Lower lobe of right lung (tissue), 2 donors: Measurements from ENCODE around the gene FAM149A. TPM values are rescaled to one million over a fixed set of nuclear protein-coding genes. Genes with fewer than 3 reads are reported as not detected.
A peak's percentile ranks its signal among the peaks of the same experiment; 100 is the strongest.

ENCODE experiments used
- ATAC-seq, 2 donors: fragments of 200-7000 bp; cut with Tn5 transposase; one replicate each; pipeline ENCODE4 v1.9.1; 2020 to 2022; ENCODE audit warnings: mild to moderate bottlenecking in 2 of 2, moderate library complexity in 2 of 2
- DNase-seq: peaks from one replicate; pipeline ENCODE4 v3.0.0-alpha.2; 2020
- H3K27ac ChIP-seq: fragments of 200-600 bp; one replicate; pipeline ENCODE4 v1.8.0; 2022
- H3K27me3 ChIP-seq: fragments of 200-600 bp; one replicate; pipeline ENCODE4 v1.8.0; 2022; ENCODE audit warnings: low read depth
- H3K36me3 ChIP-seq: fragments of 200-600 bp; one replicate; pipeline ENCODE4 v1.8.0; 2022; ENCODE audit warnings: mild to moderate bottlenecking
- H3K4me1 ChIP-seq: fragments of 200-600 bp; one replicate; pipeline ENCODE4 v1.8.0; 2022
- H3K4me3 ChIP-seq: fragments of 200-600 bp; one replicate; pipeline ENCODE4 v1.8.0; 2022; ENCODE audit warnings: mild to moderate bottlenecking
- H3K9me3 ChIP-seq: fragments of 200-600 bp; one replicate; pipeline ENCODE4 v1.8.0; 2022
- CTCF ChIP-seq: fragments of 200-600 bp; IDR thresholded peaks from one replicate; pipeline ENCODE4 v1.8.0; 2022; ENCODE audit warnings: antibody characterized with exemption, mild to moderate bottlenecking
- intact Hi-C: fragments of 100-400 bp; cut with DNase I; formaldehyde crosslinking; loops from one replicate; pipeline ENCODE4 v1.11.0; 2022
- total RNA-seq: library from RNA; stranded (reverse); fragmentation: NEBNext Ultra II Directional; extraction: Animal tissue kit (Norgen Biotek cat#: 25700); gene quantifications from one replicate; pipeline ENCODE4 v1.2.1, GENCODE V29; 2021
- donor health status: DM: no; HTN: yes; CAD: no; lungs with severe emphysema.

Gene FAM149A
- total RNA-seq, 1 donor from 2014 or later, result 13.3 TPM

DNA sequence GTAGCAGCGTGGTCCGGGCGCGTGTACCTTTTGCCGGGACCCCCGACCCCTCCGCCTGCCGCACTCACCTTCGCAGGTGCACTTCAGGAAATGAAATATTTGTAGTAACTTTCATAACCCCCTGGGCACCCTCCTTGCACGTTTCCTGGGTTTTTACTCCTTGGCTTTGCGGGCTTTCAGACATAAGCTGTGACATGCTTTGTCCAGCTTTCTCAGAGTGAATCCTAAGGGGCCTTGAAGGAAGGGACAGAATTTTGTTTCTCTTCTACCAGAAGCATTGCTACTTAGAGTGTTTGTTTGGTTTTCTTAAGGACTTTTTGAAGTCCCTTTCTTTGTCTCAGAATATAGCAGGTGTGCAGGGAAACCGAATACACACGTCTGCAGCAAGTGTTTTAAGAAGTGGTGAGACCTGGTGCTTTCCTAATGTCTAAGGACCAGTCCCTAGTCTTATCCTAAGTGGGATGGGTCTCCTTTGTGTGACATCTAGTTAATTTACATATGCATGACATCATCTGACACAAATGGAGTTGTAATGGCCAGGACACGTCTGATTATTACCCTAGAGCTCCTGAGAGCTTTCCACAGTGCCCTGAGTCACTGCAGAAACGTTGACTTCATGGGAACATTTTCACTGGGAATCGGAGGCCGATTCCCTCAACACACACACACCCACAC, 1.3 kb downstream of the FAM149A start:
- no peaks in the 10 kb centered on the region for H3K36me3 ChIP-seq
- intact Hi-C loops, result no loop called here
- H3K4me3 ChIP-seq, result peak overlapping the region; percentile 62
- TF ChIP-seq CTCF, result no peak
- H3K9me3 ChIP-seq, result no peaks in the 10 kb centered on the region
- H3K27ac ChIP-seq, result peak overlapping the region; percentile 73
- peak; percentile 27 to 69 for ATAC-seq
- peaks cover 16% of the 10 kb centered on the region for H3K27me3 ChIP-seq
- DNase-seq, result no peak
- H3K4me1 ChIP-seq, result peaks cover 11% of the 10 kb centered on the region

- ATAC-seq, result no peak
- H3K4me3 ChIP-seq, result no peak overlapping the region
- H3K27me3 ChIP-seq, result peaks cover 16% of the 10 kb centered on the region
- H3K36me3 ChIP-seq, result no peaks in the 10 kb centered on the region
- TF ChIP-seq CTCF, result no peak
- no peaks in the 10 kb centered on the region for H3K9me3 ChIP-seq
- intact Hi-C loops, result no loop called here
- H3K4me1 ChIP-seq, result peaks cover 11% of the 10 kb centered on the region
- DNase-seq, result no peak
- no peak overlapping the region for H3K27ac ChIP-seq
Measured at GRCh38 chr4:186107947-186108346, 3.4 kb downstream of the FAM149A start.

- Histone ChIP-seq H3K4me3 (no peak overlapping the region), H3K4me1 (peaks cover 11% of the 10 kb centered on the region), H3K9me3 (no peaks in the 10 kb centered on the region), H3K27ac (no peak overlapping the region), H3K27me3 (peaks cover 16% of the 10 kb centered on the region), H3K36me3 (no peaks in the 10 kb centered on the region)
- DNase-seq, result no peak
- intact Hi-C loops, result no loop called here
- no peak for TF ChIP-seq CTCF
- no peak for ATAC-seq
Measured at GRCh38 chr4:186108391-186108790, 3.9 kb downstream of the FAM149A start.

GRCh38 chr4:186109245-186109644, 4.7 kb downstream of the FAM149A start:
- Histone ChIP-seq H3K4me1 (peaks cover 11% of the 10 kb centered on the region), H3K4me3 (no peak overlapping the region), H3K36me3 (no peaks in the 10 kb centered on the region), H3K9me3 (no peaks in the 10 kb centered on the region), H3K27me3 (peaks cover 15% of the 10 kb centered on the region), H3K27ac (no peak overlapping the region)
- ATAC-seq (no peak), DNase-seq (no peak)
- no peak for TF ChIP-seq CTCF
- intact Hi-C loops, result no loop called here

GRCh38 chr4:186116697-186117096, 12.2 kb downstream of the FAM149A start:
- no peaks in the 10 kb centered on the region for H3K9me3 ChIP-seq
- no peak overlapping the region for H3K27ac ChIP-seq
- no peaks in the 10 kb centered on the region for H3K4me1 ChIP-seq
- no peak for ATAC-seq
- intact Hi-C loops, result no loop called here
- H3K4me3 ChIP-seq, result no peak overlapping the region
- no peaks in the 10 kb centered on the region for H3K27me3 ChIP-seq
- no peaks in the 10 kb centered on the region for H3K36me3 ChIP-seq
- no peak for TF ChIP-seq CTCF
- DNase-seq, result no peak
